Endothelial cell of umbilical vein (primary cell): ENCODE results near the gene GHSR. TPM values are rescaled to one million over a fixed set of nuclear protein-coding genes. Genes with fewer than 3 reads are reported as not detected.

Experiments
- BruUV-seq: library from RNA; stranded (reverse); fragments of 400-500 nt; replicated peaks from 2 replicates; lab custom pipeline; 2021; lab: Mats Ljungman, UMichigan
- CTCF ChIA-PET: fragments of 300-600, 350-600 bp; sonication (Branson Sonifier 250); formaldehyde crosslinking; loops from one replicate; lab custom pipeline; 2021; ENCODE audit warnings: antibody characterized with exemption, inconsistent platforms; lab: Charles Lee
- POLR2A ChIA-PET: fragments of 300-600, 350-600 bp; sonication (Branson Sonifier 250); formaldehyde crosslinking; loops from one replicate; lab custom pipeline; 2021; ENCODE audit warnings: antibody characterized with exemption, inconsistent platforms; lab: Charles Lee
- DNase-seq: peaks from one replicate; pipeline ENCODE4 v3.0.0-alpha.2; 2011; ENCODE audit warnings: low read depth, low spot score
- FAIRE-seq: peaks from 2 replicates; lab custom pipeline; 2011; peaks lifted over from hg19 to GRCh38; lab: Jason Lieb, UNC
- H2AFZ ChIP-seq: 2 replicates; pipeline ENCODE4 v1.6.0; 2012; ENCODE audit warnings: low read depth, low read length, control low read depth, inconsistent platforms
- H3K27ac ChIP-seq: 2 replicates; pipeline ENCODE4 v1.5.1; 2011; ENCODE audit warnings: low read depth, mild to moderate bottlenecking, control low read depth, low read length, moderate library complexity; ENCODE audit not compliant: insufficient read depth
- H3K27me3 ChIP-seq, 2 experiments: 2 replicates each; pipeline versions ENCODE4 v1.6.0 to v1.6.1; 2011; ENCODE audit warnings: low read length in 2 of 2, mixed read lengths in 1 of 2; ENCODE audit not compliant: control insufficient read depth in 2 of 2, insufficient read depth in 2 of 2
- H3K36me3 ChIP-seq, 2 experiments: 2 replicates in 1 of 2; 3 replicates in 1 of 2; pipeline ENCODE4 v1.5.1; 2011; ENCODE audit warnings: low read length in 2 of 2, mild to moderate bottlenecking in 1 of 2, moderate library complexity in 1 of 2; ENCODE audit not compliant: control insufficient read depth in 2 of 2, insufficient read depth in 2 of 2; ENCODE audit errors: extremely low read depth in 1 of 2
- H3K4me1 ChIP-seq: 3 replicates; pipeline ENCODE4 v1.5.1; 2011; ENCODE audit warnings: mild to moderate bottlenecking, low read length; ENCODE audit not compliant: control insufficient read depth, insufficient read depth; ENCODE audit errors: extremely low read depth
- H3K4me2 ChIP-seq: 2 replicates; pipeline ENCODE4 v1.6.1; 2011; ENCODE audit warnings: low read length, control low read depth, mixed read lengths; ENCODE audit not compliant: insufficient read depth
- H3K4me3 ChIP-seq, 3 experiments: fragments of 200-600 bp in 1 of 3; sonication (generic), shearing (Covaris generic) in 1 of 3; replicated peaks in 1 of 3; 2 replicates each; pipeline ENCODE4 v1.5.1; 2011 to 2016; ENCODE audit warnings: control low read depth in 3 of 3, low read length in 3 of 3, mild to moderate bottlenecking in 2 of 3, inconsistent platforms in 1 of 3, low read depth in 1 of 3, moderate library complexity in 1 of 3; ENCODE audit not compliant: insufficient read depth in 1 of 3
- H3K79me2 ChIP-seq: 2 replicates; pipeline ENCODE4 v1.6.0; 2012; ENCODE audit warnings: low read length, inconsistent platforms; ENCODE audit not compliant: control insufficient read depth, insufficient read depth
- H3K9ac ChIP-seq: replicated peaks from 2 replicates; pipeline ENCODE3; 2011; ENCODE audit warnings: low read length, control low read depth; ENCODE audit not compliant: insufficient read depth; ENCODE audit errors: extremely low read depth
- H3K9me1 ChIP-seq: replicated peaks from 3 replicates; pipeline ENCODE4 v1.6.0; 2011; ENCODE audit warnings: mild to moderate bottlenecking, low read length; ENCODE audit not compliant: control insufficient read depth, insufficient read depth; ENCODE audit errors: extremely low read depth
- H3K9me3 ChIP-seq: replicated peaks from 2 replicates; pipeline ENCODE4 v1.5.1; 2012; ENCODE audit warnings: low read length, inconsistent platforms; ENCODE audit not compliant: control insufficient read depth, insufficient read depth
- H4K20me1 ChIP-seq: replicated peaks from 2 replicates; pipeline ENCODE3; 2011; ENCODE audit warnings: mild to moderate bottlenecking, low read length; ENCODE audit not compliant: control insufficient read depth, insufficient read depth; ENCODE audit errors: extremely low read depth
- EZH2 ChIP-seq: IDR thresholded peaks from 2 replicates; pipeline ENCODE4 v1.6.1; 2012; ENCODE audit warnings: borderline replicate concordance, low read depth, mild to moderate bottlenecking, moderate library complexity, low read length, inconsistent platforms; ENCODE audit not compliant: severe bottlenecking
- FOS ChIP-seq: IDR thresholded peaks from 2 replicates; pipeline ENCODE4 v1.6.1; 2011; ENCODE audit warnings: mild to moderate bottlenecking, low read length, moderate library complexity, borderline replicate concordance; ENCODE audit not compliant: insufficient read depth
- GATA2 ChIP-seq: IDR thresholded peaks from 2 replicates; pipeline ENCODE4 v1.7.0; 2011; ENCODE audit warnings: low read depth, mild to moderate bottlenecking, moderate library complexity, mixed read lengths, low read length; ENCODE audit not compliant: insufficient read length, insufficient read depth
- JUN ChIP-seq: IDR thresholded peaks from 2 replicates; pipeline ENCODE4 v1.6.1; 2011; ENCODE audit warnings: borderline replicate concordance, low read depth; ENCODE audit not compliant: insufficient read length, insufficient read depth
- MYC ChIP-seq: IDR thresholded peaks from one replicate; pipeline ENCODE4 v1.6.1; 2011; ENCODE audit warnings: mild to moderate bottlenecking, low read depth, low read length
- POLR2A ChIP-seq: IDR thresholded peaks from 2 replicates; pipeline ENCODE4 v1.6.1; 2012; ENCODE audit warnings: low read depth, mild to moderate bottlenecking, control low read depth, low read length
- POLR2AphosphoS5 ChIP-seq: IDR thresholded peaks from 2 replicates; pipeline ENCODE4 v1.6.1; 2012; ENCODE audit warnings: low read depth, mild to moderate bottlenecking, control low read depth, low read length, moderate library complexity; ENCODE audit not compliant: insufficient read depth
- dilution Hi-C: fragments of 300-500 bp; cut with MboI; formaldehyde crosslinking; loops from one replicate; pipeline ENCODE4 v1.15.0; 2019; ENCODE audit warnings: low sequenced_read_pairs; ENCODE audit not compliant: extremely low pct_ligation_motif_present
- intact Hi-C: fragments of 100-400 bp; cut with micrococcal nuclease; formaldehyde crosslinking; loops from one replicate; pipeline ENCODE4 v1.10.0; 2022
- polyA plus RNA-seq, 4 experiments: library from polyadenylated mRNA; depleted of rRNA in 3 of 4; stranded (reverse) in 3 of 4; unstranded in 1 of 4; fragments of >200 nt; gene quantifications; 2 replicates each; pipeline versions ENCODE4 v1.2.1 to v1.2.3, GENCODE V29; 2011 to 2012; ENCODE audit warnings: missing spikeins in 1 of 4
- total RNA-seq: library from RNA; stranded (reverse); gene quantifications from 2 replicates; pipeline ENCODE4 v1.2.3, GENCODE V29; 2021
- TF ChIP-seq, protein P1 (sequence below): IDR thresholded peaks from 2 replicates; pipeline ENCODE4 v1.6.1; 2011; ENCODE audit not compliant: insufficient read depth, insufficient read length
- TF ChIP-seq, protein P2 (sequence below), 2 donors: IDR thresholded peaks; 1 replicate in 1 of 2; 2 replicates in 1 of 2; pipeline ENCODE4 v1.5.1; 2011; ENCODE audit warnings: low read length in 2 of 2, mild to moderate bottlenecking in 2 of 2, moderate library complexity in 2 of 2, control low read depth in 1 of 2, inconsistent platforms in 1 of 2, low read depth in 1 of 2; ENCODE audit not compliant: insufficient read depth in 1 of 2; ENCODE audit errors: extremely low read depth in 1 of 2

The GHSR gene
- total and polyA plus RNA-seq, 2 donors (not counting 3 experiments of a cell fraction or from before 2014, with no cell fraction given) = not detected

DNA sequence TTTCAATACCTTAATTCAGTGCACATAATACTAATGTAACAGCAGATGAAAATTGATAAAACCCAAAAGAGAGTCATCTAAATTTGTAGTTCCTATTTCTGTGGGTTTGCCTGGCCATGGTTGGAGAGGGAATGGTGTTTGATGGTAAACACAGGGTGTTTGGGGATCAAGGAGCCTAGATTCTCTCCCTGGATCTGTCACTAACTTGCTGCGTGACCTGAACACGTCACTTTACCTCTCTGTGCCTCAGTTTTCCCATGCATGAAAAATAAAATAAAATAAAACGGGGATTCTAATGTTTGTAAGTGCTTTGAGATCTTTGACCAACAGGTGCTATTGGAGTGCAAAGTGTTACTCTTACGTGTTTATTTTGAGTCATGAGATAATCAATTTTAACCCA lies 49.8 kb downstream of the GHSR start:
- DNase-seq (no peak), FAIRE-seq (no peak)
- Histone ChIP-seq H3K36me3 (peaks cover 13 to 16% of the 10 kb centered on the region in 2 experiments), H3K27me3 (no peaks in the 10 kb centered on the region), H3K9me3 (no peaks in the 10 kb centered on the region), H3K79me2 (no peaks in the 10 kb centered on the region), H4K20me1 (no peaks in the 10 kb centered on the region), H3K9me1 (no peaks in the 10 kb centered on the region), H3K4me3 (no peak overlapping the region), H3K9ac (no peak overlapping the region), H2AFZ (no peak overlapping the region), H3K4me1 (no peaks in the 10 kb centered on the region), H3K4me2 (no peak overlapping the region), H3K27ac (no peak overlapping the region)
- intact Hi-C loops (no loop called here), dilution Hi-C loops (no loop called here)
- BruUV-seq = TSS peak; percentile 19
- no peak for TF ChIP-seq POLR2AphosphoS5
- TF ChIP-seq FOS = no peak
- TF ChIP-seq POLR2A = no peak
- no peak for TF ChIP-seq JUN
- TF ChIP-seq, protein P1, sequence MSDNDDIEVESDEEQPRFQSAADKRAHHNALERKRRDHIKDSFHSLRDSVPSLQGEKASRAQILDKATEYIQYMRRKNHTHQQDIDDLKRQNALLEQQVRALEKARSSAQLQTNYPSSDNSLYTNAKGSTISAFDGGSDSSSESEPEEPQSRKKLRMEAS = no peak
- TF ChIP-seq MYC = no peak
- TF ChIP-seq, protein P2, sequence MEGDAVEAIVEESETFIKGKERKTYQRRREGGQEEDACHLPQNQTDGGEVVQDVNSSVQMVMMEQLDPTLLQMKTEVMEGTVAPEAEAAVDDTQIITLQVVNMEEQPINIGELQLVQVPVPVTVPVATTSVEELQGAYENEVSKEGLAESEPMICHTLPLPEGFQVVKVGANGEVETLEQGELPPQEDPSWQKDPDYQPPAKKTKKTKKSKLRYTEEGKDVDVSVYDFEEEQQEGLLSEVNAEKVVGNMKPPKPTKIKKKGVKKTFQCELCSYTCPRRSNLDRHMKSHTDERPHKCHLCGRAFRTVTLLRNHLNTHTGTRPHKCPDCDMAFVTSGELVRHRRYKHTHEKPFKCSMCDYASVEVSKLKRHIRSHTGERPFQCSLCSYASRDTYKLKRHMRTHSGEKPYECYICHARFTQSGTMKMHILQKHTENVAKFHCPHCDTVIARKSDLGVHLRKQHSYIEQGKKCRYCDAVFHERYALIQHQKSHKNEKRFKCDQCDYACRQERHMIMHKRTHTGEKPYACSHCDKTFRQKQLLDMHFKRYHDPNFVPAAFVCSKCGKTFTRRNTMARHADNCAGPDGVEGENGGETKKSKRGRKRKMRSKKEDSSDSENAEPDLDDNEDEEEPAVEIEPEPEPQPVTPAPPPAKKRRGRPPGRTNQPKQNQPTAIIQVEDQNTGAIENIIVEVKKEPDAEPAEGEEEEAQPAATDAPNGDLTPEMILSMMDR (IDR thresholded peaks at IDR 0.05; ENCODE audit: extremely low read depth in 1 of 2, insufficient read depth in 1 of 2, low read depth in 1 of 2, low read length in 2 of 2) = no peak
- no peak for TF ChIP-seq GATA2
- no peak for TF ChIP-seq EZH2
- CTCF ChIA-PET = interaction anchor here (0.7 to 1.4 kb wide), 4 partner anchors 11 to 268 kb away, joined by 3 to 4 read pairs (median 3); no protein-coding TSS in a partner anchor
- POLR2A ChIA-PET = no interaction called here
